Stimulated activated CD8-positive, alpha-beta memory T cell treated with anti-CD3 and anti-CD28 coated beads, Interleukin-12 subunit alpha, Interleukin-12 subunit beta, amount 100 ng/mL, for 1 hour (primary cell): Measurements from ENCODE around the gene CNGA3.

Experiments
- DNase-seq: peaks from one replicate; pipeline ENCODE4 v3.0.0-alpha.2; 2020; ENCODE audit warnings: low read depth

The CNGA3 gene

GRCh38 chr2:98444436-98445176 is 98.3 kb downstream of the CNGA3 start, which contains the start of gene INPP4A:
INPP4A (plus strand) TSS chr2:98444858; CDS start chr2:98520049, 75,191 bp downstream.
- DNase-seq: peak; percentile 62

DNA sequence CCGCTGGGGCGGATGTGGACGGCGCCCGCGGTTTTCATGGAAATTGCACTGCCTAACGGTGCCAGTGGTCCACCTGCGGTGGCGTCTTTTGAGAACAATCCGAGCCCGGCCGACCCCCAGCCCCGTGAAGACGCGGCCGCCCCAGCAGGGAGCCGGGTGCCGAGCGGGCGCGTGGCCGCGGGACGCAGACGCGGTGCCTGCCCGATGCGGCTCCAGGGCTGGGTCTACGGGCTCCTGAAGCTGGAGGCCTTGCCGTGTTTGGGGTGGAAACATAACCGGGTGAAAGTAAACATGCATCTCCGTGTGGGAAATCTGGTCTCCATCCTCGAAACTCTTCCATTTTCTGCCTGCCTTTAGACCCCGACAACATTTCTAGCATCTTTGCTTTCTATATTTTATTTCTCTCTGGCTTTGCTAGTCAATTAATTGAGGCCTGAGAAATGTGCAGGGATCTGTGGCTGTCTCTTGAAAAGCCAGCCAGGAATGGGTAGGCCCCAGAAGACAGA is 99.0 kb downstream of the CNGA3 start:
- no peak for DNase-seq

DNA sequence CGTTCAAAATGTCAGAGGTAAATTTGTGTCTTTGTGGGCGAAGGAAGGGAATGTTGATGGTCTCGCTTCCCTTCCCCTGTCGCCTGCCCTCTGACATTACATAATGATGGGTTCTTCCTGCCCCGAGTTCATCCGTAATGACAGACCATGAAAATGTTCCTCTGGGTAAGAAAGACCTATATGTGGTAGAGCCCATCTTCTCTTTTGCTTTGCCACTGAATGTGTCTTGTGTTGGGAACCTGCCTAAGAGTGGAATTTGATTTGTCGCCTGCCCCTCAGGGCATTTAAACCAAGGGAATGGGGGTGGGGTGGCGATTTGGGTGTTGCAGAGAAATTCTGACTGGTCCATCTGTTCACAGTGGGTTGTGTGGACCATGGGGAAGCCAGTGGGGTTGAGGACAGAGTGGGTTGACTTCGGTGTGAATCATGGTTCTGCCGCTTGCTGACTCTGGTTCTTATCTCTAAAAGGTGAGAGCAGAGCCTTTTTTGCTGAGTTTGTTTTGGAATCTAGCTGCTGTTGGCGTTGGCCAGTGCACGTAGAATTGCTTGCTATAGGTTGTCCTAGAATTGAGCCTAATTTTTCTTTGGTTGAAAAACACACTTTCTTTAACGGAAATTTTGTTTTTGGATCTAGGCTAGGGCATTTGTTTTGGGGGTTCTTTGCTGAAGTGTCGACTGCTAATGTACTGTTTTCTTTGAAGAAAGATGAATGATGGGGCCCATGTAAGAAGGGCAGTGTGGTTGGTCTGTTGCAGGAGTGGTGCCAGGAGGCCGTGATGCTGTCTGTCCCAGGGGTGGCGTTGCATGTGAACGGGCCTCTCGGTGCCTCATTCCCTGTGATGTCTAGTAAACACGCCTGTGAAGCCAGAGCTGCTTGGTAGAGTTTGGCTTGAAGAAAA is 99.7 kb downstream of the CNGA3 start:
- no peak for DNase-seq

DNA sequence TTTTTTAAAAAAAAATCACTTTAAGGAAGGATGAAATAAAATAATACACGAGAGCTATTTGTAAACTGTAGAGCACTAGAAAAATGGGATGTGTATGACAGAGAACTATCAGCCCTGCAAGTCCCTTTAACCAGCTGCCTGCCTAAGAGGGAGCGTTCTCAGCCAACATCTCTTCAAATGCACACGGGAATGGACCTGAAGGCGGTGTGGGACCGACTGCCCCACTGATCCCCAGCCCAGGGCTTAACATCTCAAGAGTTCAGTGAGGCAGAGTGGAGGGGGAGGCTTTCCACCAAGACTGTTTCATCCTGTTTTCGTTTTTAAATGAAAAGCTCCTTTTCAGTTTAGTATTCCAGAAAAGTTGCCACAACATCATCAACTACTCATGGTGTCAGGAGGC is 100.6 kb downstream of the CNGA3 start:
- DNase-seq: no peak
